ENCODE data around the gene RGPD5.
"Not testable (repeated sequence)": the region's sequence is repeated elsewhere in the genome, so short reads cannot be mapped to it uniquely, and the experiment has no call there.

Gene RGPD5

GRCh38 chr2:109794074-109794737, at the start of gene RGPD5:
Gene RGPD5, plus strand, starts transcription at chr2:109794305. Its CDS starts 161 bp downstream, at chr2:109794466.
- not testable (repeated sequence) for DNase-seq

GRCh38 chr2:109751572-109751971, 42.5 kb upstream of the RGPD5 start:
- DNase-seq, result not testable (repeated sequence)

- not testable (repeated sequence) for DNase-seq
These were observed 36.8 kb upstream of the RGPD5 start for GRCh38 chr2:109757163-109757824.

GRCh38 chr2:109760265-109761042, 33.7 kb upstream of the RGPD5 start:
- not testable (repeated sequence) for DNase-seq

GRCh38 chr2:109761043-109761454, 33.1 kb upstream of the RGPD5 start:
- not testable (repeated sequence) for DNase-seq

GRCh38 chr2:109761976-109762375, 32.1 kb upstream of the RGPD5 start:
- DNase-seq, result not testable (repeated sequence)

GRCh38 chr2:109766074-109766473, 28.0 kb upstream of the RGPD5 start:
- not testable (repeated sequence) for DNase-seq

- DNase-seq, result not testable (repeated sequence)
These were observed 27.1 kb upstream of the RGPD5 start for GRCh38 chr2:109766886-109767578.

GRCh38 chr2:109768934-109769333, 25.2 kb upstream of the RGPD5 start:
- DNase-seq, result not testable (repeated sequence)

GRCh38 chr2:109779118-109779517, 15.0 kb upstream of the RGPD5 start:
- DNase-seq, result not testable (repeated sequence)

- not testable (repeated sequence) for DNase-seq
These were observed 12.8 kb upstream of the RGPD5 start for GRCh38 chr2:109781147-109781816.

- not testable (repeated sequence) for DNase-seq
These were observed 11.6 kb upstream of the RGPD5 start for GRCh38 chr2:109782446-109782993.

- DNase-seq, result not testable (repeated sequence)
These were observed 2.4 kb upstream of the RGPD5 start for GRCh38 chr2:109791530-109792279.

GRCh38 chr2:109792659-109793058, 1.4 kb upstream of the RGPD5 start:
- DNase-seq, result not testable (repeated sequence)

GRCh38 chr2:109871129-109871751, 77.1 kb downstream of the RGPD5 start:
- DNase-seq, result not testable (repeated sequence)

- not testable (repeated sequence) for DNase-seq
These were observed 82.5 kb downstream of the RGPD5 start for GRCh38 chr2:109876625-109877024.

GRCh38 chr2:109882112-109882511, 88.0 kb downstream of the RGPD5 start:
- not testable (repeated sequence) for DNase-seq

GRCh38 chr2:109888414-109888813, 94.3 kb downstream of the RGPD5 start:
- DNase-seq, result not testable (repeated sequence)

- not testable (repeated sequence) for DNase-seq
These were observed 95.8 kb downstream of the RGPD5 start for GRCh38 chr2:109889909-109890308.

GRCh38 chr2:109891024-109891423, 96.9 kb downstream of the RGPD5 start:
- not testable (repeated sequence) for DNase-seq

Data from CD4-positive, alpha-beta T cell treated with Interleukin-4 for 1 hour (primary cell).